Activated T-cell treated with anti-CD3 and anti-CD28 coated beads, Interleukin-2, amount 50 U/mL, for 4 hours (primary cell): ENCODE measurements around the gene MED10. TPM values are rescaled to one million over a fixed set of nuclear protein-coding genes. Genes with fewer than 3 reads are reported as not detected.
A peak's percentile ranks its signal among the peaks of the same experiment; 100 is the strongest.

Experiments
- ATAC-seq, 2 donors: fragments of 200-7000 bp; cut with Tn5 transposase; one replicate each; pipeline ENCODE4 v1.10.0; 2021
- DNase-seq: peaks from one replicate; pipeline ENCODE4 v3.0.0-alpha.2; 2020
- H3K27me3 Mint-ChIP-seq: one replicate; pipeline ENCODE4 v1.8.0; 2021; ENCODE audit warnings: low read depth, mixed read lengths
- H3K36me3 Mint-ChIP-seq: one replicate; pipeline ENCODE4 v1.8.0; 2022; ENCODE audit warnings: mixed read lengths; ENCODE audit not compliant: insufficient read depth
- H3K4me1 Mint-ChIP-seq: one replicate; pipeline ENCODE4 v1.8.0; 2021; ENCODE audit warnings: low read depth, mixed read lengths
- H3K4me3 Mint-ChIP-seq: one replicate; pipeline ENCODE4 v1.8.0; 2021; ENCODE audit warnings: mild to moderate bottlenecking, moderate library complexity, mixed read lengths
- H3K9me3 Mint-ChIP-seq: one replicate; pipeline ENCODE4 v1.8.0; 2021; ENCODE audit warnings: mixed read lengths
- total RNA-seq, 3 donors: library from RNA; stranded (reverse); gene quantifications; one replicate each; pipeline ENCODE4 v1.2.1, GENCODE V29; 2021

MED10 gene
- total RNA-seq: 10 to 100 TPM; 82.1 to 97.3 (median 83.5) TPM

GRCh38 chr5:6377905-6378765 is at the start of gene MED10:
TSS of gene MED10 (minus strand) at chr5:6378547. CDS start at chr5:6378483, 64 bp downstream.
- Mint-ChIP-seq H3K27me3 (no peaks in the 10 kb centered on the region), H3K4me3 (peak within 1 kb of the TSS; percentile 93), H3K36me3 (peaks cover 38% of the 10 kb centered on the region), H3K4me1 (peaks cover 50% of the 10 kb centered on the region), H3K9me3 (no peaks in the 10 kb centered on the region)
- ATAC-seq: peak; percentile 97 to 99
- DNase-seq: peak; percentile 94

- peaks cover 24% of the 10 kb centered on the region for H3K27me3 Mint-ChIP-seq
- H3K4me1 Mint-ChIP-seq: no peaks in the 10 kb centered on the region
- H3K9me3 Mint-ChIP-seq: no peaks in the 10 kb centered on the region
- H3K4me3 Mint-ChIP-seq: no peak overlapping the region
- no peak for ATAC-seq
- H3K36me3 Mint-ChIP-seq: no peaks in the 10 kb centered on the region
- no peak for DNase-seq
Observed at GRCh38 chr5:6427694-6428093, 49.3 kb upstream of the MED10 start.

GRCh38 chr5:6424700-6425099 is 46.4 kb upstream of the MED10 start:
- H3K4me3 Mint-ChIP-seq: no peak overlapping the region
- DNase-seq: no peak
- no peaks in the 10 kb centered on the region for H3K9me3 Mint-ChIP-seq
- H3K27me3 Mint-ChIP-seq: peaks cover 29% of the 10 kb centered on the region
- H3K4me1 Mint-ChIP-seq: no peaks in the 10 kb centered on the region
- no peak for ATAC-seq
- no peaks in the 10 kb centered on the region for H3K36me3 Mint-ChIP-seq

- peaks cover 29% of the 10 kb centered on the region for H3K27me3 Mint-ChIP-seq
- H3K4me3 Mint-ChIP-seq: no peak overlapping the region
- no peak for ATAC-seq
- H3K4me1 Mint-ChIP-seq: no peaks in the 10 kb centered on the region
- no peaks in the 10 kb centered on the region for H3K36me3 Mint-ChIP-seq
- no peak for DNase-seq
- no peaks in the 10 kb centered on the region for H3K9me3 Mint-ChIP-seq
Observed at GRCh38 chr5:6424110-6424659, 45.8 kb upstream of the MED10 start.

GRCh38 chr5:6423327-6424109 is 45.2 kb upstream of the MED10 start:
- Mint-ChIP-seq H3K4me1 (no peaks in the 10 kb centered on the region), H3K27me3 (peaks cover 29% of the 10 kb centered on the region), H3K4me3 (no peak overlapping the region), H3K36me3 (no peaks in the 10 kb centered on the region), H3K9me3 (no peaks in the 10 kb centered on the region)
- DNase-seq (no peak), ATAC-seq (no peak)

GRCh38 chr5:6419340-6419852 is 41.0 kb upstream of the MED10 start:
- peaks cover 14% of the 10 kb centered on the region for H3K27me3 Mint-ChIP-seq
- H3K4me1 Mint-ChIP-seq: no peaks in the 10 kb centered on the region
- H3K4me3 Mint-ChIP-seq: no peak overlapping the region
- ATAC-seq: no peak
- no peak for DNase-seq
- H3K36me3 Mint-ChIP-seq: no peaks in the 10 kb centered on the region
- H3K9me3 Mint-ChIP-seq: no peaks in the 10 kb centered on the region

GRCh38 chr5:6418679-6419276 is 40.4 kb upstream of the MED10 start:
- Mint-ChIP-seq H3K27me3 (peaks cover 14% of the 10 kb centered on the region), H3K4me3 (no peak overlapping the region), H3K9me3 (no peaks in the 10 kb centered on the region), H3K36me3 (no peaks in the 10 kb centered on the region), H3K4me1 (no peaks in the 10 kb centered on the region)
- ATAC-seq (no peak), DNase-seq (no peak)

- no peaks in the 10 kb centered on the region for H3K4me1 Mint-ChIP-seq
Observed at GRCh38 chr5:6417657-6418056, 39.3 kb upstream of the MED10 start.

GRCh38 chr5:6412811-6413210 is 34.5 kb upstream of the MED10 start:
- H3K9me3 Mint-ChIP-seq: no peaks in the 10 kb centered on the region
- no peak for ATAC-seq
- no peaks in the 10 kb centered on the region for H3K4me1 Mint-ChIP-seq
- H3K36me3 Mint-ChIP-seq: no peaks in the 10 kb centered on the region
- H3K4me3 Mint-ChIP-seq: no peak overlapping the region
- H3K27me3 Mint-ChIP-seq: peaks cover 4% of the 10 kb centered on the region
- DNase-seq: no peak

More at GRCh38 chr5:6417657-6418056, 39.3 kb upstream of the MED10 start:
- Mint-ChIP-seq H3K36me3 (no peaks in the 10 kb centered on the region), H3K27me3 (peaks cover 14% of the 10 kb centered on the region), H3K9me3 (no peaks in the 10 kb centered on the region), H3K4me3 (no peak overlapping the region)
- ATAC-seq: no peak
- DNase-seq: no peak

- Mint-ChIP-seq H3K4me1 (no peaks in the 10 kb centered on the region), H3K36me3 (no peaks in the 10 kb centered on the region), H3K27me3 (peaks cover 10% of the 10 kb centered on the region), H3K4me3 (no peak overlapping the region), H3K9me3 (no peaks in the 10 kb centered on the region)
- ATAC-seq (no peak), DNase-seq (no peak)
Observed at GRCh38 chr5:6411141-6411540, 32.8 kb upstream of the MED10 start.

- ATAC-seq (no peak), DNase-seq (no peak)
- H3K4me3 Mint-ChIP-seq: no peak overlapping the region
- H3K27me3 Mint-ChIP-seq: peaks cover 11% of the 10 kb centered on the region
- no peaks in the 10 kb centered on the region for H3K4me1 Mint-ChIP-seq
- no peaks in the 10 kb centered on the region for H3K9me3 Mint-ChIP-seq
- H3K36me3 Mint-ChIP-seq: no peaks in the 10 kb centered on the region
Observed at GRCh38 chr5:6410421-6410820, 32.1 kb upstream of the MED10 start.

GRCh38 chr5:6408627-6409446 is 30.5 kb upstream of the MED10 start:
- Mint-ChIP-seq H3K9me3 (no peaks in the 10 kb centered on the region), H3K36me3 (no peaks in the 10 kb centered on the region), H3K27me3 (peaks cover 18% of the 10 kb centered on the region), H3K4me3 (no peak overlapping the region), H3K4me1 (no peaks in the 10 kb centered on the region)
- DNase-seq: no peak
- ATAC-seq: no peak

- Mint-ChIP-seq H3K4me1 (no peaks in the 10 kb centered on the region), H3K9me3 (no peaks in the 10 kb centered on the region), H3K4me3 (no peak overlapping the region), H3K27me3 (peaks cover 18% of the 10 kb centered on the region), H3K36me3 (no peaks in the 10 kb centered on the region)
- ATAC-seq (no peak), DNase-seq (no peak)
Observed at GRCh38 chr5:6408260-6408596, 29.9 kb upstream of the MED10 start.
